ENCODE measurements around the gene JARID2.

- TF ChIP-seq CTCF (conservative IDR thresholded peaks at IDR 0.05 in 1 of 2, IDR thresholded peaks at IDR 0.05 in 1 of 2; ENCODE audit: extremely low read depth in 1 of 2, insufficient read depth in 1 of 2, low read depth in 1 of 2, low read length in 2 of 2) (no peak), EZH2 (IDR thresholded peaks at IDR 0.05; ENCODE audit: borderline replicate concordance, low read length) (no peak)
Observed at GRCh38 chr6:15561447-15562199, 315.8 kb downstream of the JARID2 start.

Measured in mammary epithelial cell (primary cell).